Measurements from ENCODE around the gene PLCD3. TPM values are rescaled to one million over a fixed set of nuclear protein-coding genes. Genes with fewer than 3 reads are reported as not detected.

Gene PLCD3
- total and polyA plus RNA-seq, 2 of the 13 experiments (the other 11 are each of a cell fraction or from before 2014, with no cell fraction given), result 11.3 to 39.1 TPM

DNA sequence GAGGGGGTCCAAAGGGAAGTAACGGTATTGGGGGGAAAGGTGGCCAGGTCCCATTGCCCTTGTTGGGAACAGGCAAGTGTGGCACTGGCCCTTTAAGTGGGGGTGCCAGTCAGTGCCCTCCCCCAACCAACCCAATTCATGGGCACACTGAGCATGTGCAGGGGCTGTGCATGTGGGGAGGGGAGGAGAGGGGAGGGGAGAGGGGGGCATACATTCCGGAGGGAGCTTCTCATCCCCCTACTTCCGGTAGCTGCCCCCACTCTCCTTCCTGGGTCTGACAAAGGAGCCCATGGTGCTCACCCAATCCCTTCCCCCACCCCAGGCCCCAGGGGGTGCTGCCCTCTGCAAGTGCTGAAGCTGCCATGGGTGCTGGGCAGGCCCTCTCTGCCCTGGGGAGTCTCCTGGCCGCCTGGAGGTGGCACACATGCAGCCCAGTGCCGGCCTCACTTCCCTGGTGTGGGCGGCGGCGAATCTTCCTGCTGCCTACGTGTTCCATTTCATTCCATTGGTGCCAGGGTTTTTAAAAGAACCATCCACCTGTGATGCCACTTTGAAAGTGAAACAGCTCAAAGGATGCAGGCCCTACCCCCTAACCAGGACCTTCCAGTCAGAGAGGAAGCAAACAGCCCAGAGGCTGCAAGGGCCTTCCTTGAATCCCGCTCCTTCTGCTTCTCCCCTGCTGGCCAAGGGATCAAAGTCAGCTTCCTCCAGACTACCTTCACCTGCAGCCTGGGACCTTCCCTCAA lies 40.4 kb upstream of the PLCD3 start (continued):
- TF ChIP-seq ZNF446 (CRISPR knock-in tag; IDR thresholded peaks at IDR 0.05), result peak; percentile 69; the same call in 1 of the 2 replicates
- TF ChIP-seq USF2 (IDR thresholded peaks at IDR 0.05; ENCODE audit: low read depth, low read length), result no peak
- TF ChIP-seq USF2 (CRISPR knock-in tag; IDR thresholded peaks at IDR 0.05; ENCODE audit: borderline replicate concordance), result no peak
- no peak for TF ChIP-seq KMT2A (CRISPR knock-in tag; IDR thresholded peaks at IDR 0.05)
- peak; percentile 66; the same call in 1 of the 2 replicates for TF ChIP-seq LBX2 (CRISPR knock-in tag; IDR thresholded peaks at IDR 0.05; ENCODE audit: borderline replicate concordance)
- no peak for TF ChIP-seq PRMT3 (CRISPR knock-in tag; IDR thresholded peaks at IDR 0.05; ENCODE audit: borderline replicate concordance, low read depth)
- peak; percentile 80 for TF ChIP-seq ZNF609 (CRISPR knock-in tag; IDR thresholded peaks at IDR 0.05; ENCODE audit: borderline replicate concordance)
- peak; percentile 58; the same call in 1 of the 2 replicates for TF ChIP-seq KLF11 (CRISPR knock-in tag; IDR thresholded peaks at IDR 0.05)
- TF ChIP-seq, protein P1, sequence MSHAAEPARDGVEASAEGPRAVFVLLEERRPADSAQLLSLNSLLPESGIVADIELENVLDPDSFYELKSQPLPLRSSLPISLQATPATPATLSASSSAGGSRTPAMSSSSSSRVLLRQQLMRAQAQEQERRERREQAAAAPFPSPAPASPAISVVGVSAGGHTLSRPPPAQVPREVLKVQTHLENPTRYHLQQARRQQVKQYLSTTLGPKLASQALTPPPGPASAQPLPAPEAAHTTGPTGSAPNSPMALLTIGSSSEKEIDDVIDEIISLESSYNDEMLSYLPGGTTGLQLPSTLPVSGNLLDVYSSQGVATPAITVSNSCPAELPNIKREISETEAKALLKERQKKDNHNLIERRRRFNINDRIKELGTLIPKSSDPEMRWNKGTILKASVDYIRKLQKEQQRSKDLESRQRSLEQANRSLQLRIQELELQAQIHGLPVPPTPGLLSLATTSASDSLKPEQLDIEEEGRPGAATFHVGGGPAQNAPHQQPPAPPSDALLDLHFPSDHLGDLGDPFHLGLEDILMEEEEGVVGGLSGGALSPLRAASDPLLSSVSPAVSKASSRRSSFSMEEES (CRISPR knock-in tag; IDR thresholded peaks at IDR 0.05), result peak; percentile 53; the same call in 1 of the 2 replicates
- peak; percentile 58; the same call in 1 of the 2 replicates for TF ChIP-seq HDAC2 (CRISPR knock-in tag; IDR thresholded peaks at IDR 0.05)
- peak in 1 of 2 experiments; percentile 78; a peak in 1 of 4 replicates for TF ChIP-seq KLF16 (CRISPR knock-in tag; IDR thresholded peaks at IDR 0.05)
- no peak for TF ChIP-seq ZNF776 (CRISPR knock-in tag; IDR thresholded peaks at IDR 0.05)
- peak; percentile 100 for TF ChIP-seq ZFP91 (CRISPR knock-in tag; IDR thresholded peaks at IDR 0.05; ENCODE audit: borderline replicate concordance)
- TF ChIP-seq KLF13 (CRISPR knock-in tag; IDR thresholded peaks at IDR 0.05), result 0 out of 2 replicates have a peak, but pooled peaks have one; percentile 30
- no peak for TF ChIP-seq ZBTB14 (CRISPR knock-in tag; IDR thresholded peaks at IDR 0.05)
- TF ChIP-seq ZSCAN21 (CRISPR knock-in tag; IDR thresholded peaks at IDR 0.05; ENCODE audit: borderline replicate concordance), result peak; percentile 87; the same call in 1 of the 2 replicates
